Mesendoderm (in vitro differentiated cells): ENCODE data around the gene PSME1.
A peak's percentile ranks its signal among the peaks of the same experiment; 100 is the strongest.

Experiments
- DNase-seq: peaks from one replicate; pipeline ENCODE4 v3.0.0; 2013
- H2AK5ac ChIP-seq: 2 replicates; pipeline ENCODE4 v1.6.1; 2013; ENCODE audit warnings: low read length, inconsistent platforms
- H2BK120ac ChIP-seq: 2 replicates; pipeline ENCODE4 v1.6.1; 2013; ENCODE audit warnings: low read depth, mild to moderate bottlenecking, low read length, moderate library complexity, mixed read lengths
- H2BK15ac ChIP-seq: replicated peaks from 2 replicates; pipeline ENCODE4 v1.6.1; 2013; ENCODE audit warnings: low read depth, mild to moderate bottlenecking, moderate library complexity
- H2BK5ac ChIP-seq: 2 replicates; pipeline ENCODE4 v1.6.1; 2013; ENCODE audit warnings: low read length, inconsistent platforms
- H3K18ac ChIP-seq: 2 replicates; pipeline ENCODE4 v1.6.1; 2013; ENCODE audit warnings: mild to moderate bottlenecking, low read length, mixed read lengths
- H3K23ac ChIP-seq: one replicate; pipeline ENCODE4 v1.6.1; 2013; ENCODE audit warnings: low read length
- H3K27ac ChIP-seq: 2 replicates; pipeline ENCODE4 v1.5.1; 2013; ENCODE audit warnings: low read depth, mild to moderate bottlenecking, inconsistent platforms, low read length, moderate library complexity
- H3K27me3 ChIP-seq: 2 replicates; pipeline ENCODE4 v1.6.1; 2013; ENCODE audit warnings: low read length, control low read depth, mild to moderate bottlenecking, inconsistent platforms; ENCODE audit not compliant: insufficient read depth, poor library complexity
- H3K36me3 ChIP-seq: 2 replicates; pipeline ENCODE4 v1.6.1; 2013; ENCODE audit warnings: low read length, inconsistent platforms; ENCODE audit not compliant: control insufficient read depth, insufficient read depth
- H3K4ac ChIP-seq: one replicate; pipeline ENCODE4 v1.6.1; 2013; ENCODE audit warnings: low read depth, mild to moderate bottlenecking, low read length, moderate library complexity
- H3K4me1 ChIP-seq: 2 replicates; pipeline ENCODE4 v1.6.1; 2013; ENCODE audit warnings: low read depth, low read length, inconsistent platforms; ENCODE audit not compliant: control insufficient read depth
- H3K4me2 ChIP-seq: 2 replicates; pipeline ENCODE4 v1.6.1; 2013; ENCODE audit warnings: low read length
- H3K4me3 ChIP-seq: 2 replicates; pipeline ENCODE4 v1.5.1; 2013; ENCODE audit warnings: mild to moderate bottlenecking, low read length
- H3K56ac ChIP-seq: one replicate; pipeline ENCODE4 v1.6.1; 2013; ENCODE audit warnings: low read length
- H3K79me1 ChIP-seq: 2 replicates; pipeline ENCODE4 v1.6.1; 2013; ENCODE audit warnings: low read length, inconsistent platforms
- H3K79me2 ChIP-seq: 2 replicates; pipeline ENCODE4 v1.6.1; 2013; ENCODE audit warnings: mild to moderate bottlenecking, low read length; ENCODE audit not compliant: control insufficient read depth, insufficient read depth
- H3K9ac ChIP-seq: 2 replicates; pipeline ENCODE4 v1.6.1; 2013; ENCODE audit warnings: low read length, inconsistent platforms
- H4K5ac ChIP-seq: one replicate; pipeline ENCODE4 v1.6.1; 2013; ENCODE audit warnings: low read length
- H4K8ac ChIP-seq: one replicate; pipeline ENCODE4 v1.6.1; 2013; ENCODE audit warnings: low read depth, mild to moderate bottlenecking, control low read depth, low read length, moderate library complexity
- WGBS: extraction: QIAGEN DNeasy Blood & Tissue Kit; methylation state at CpG from one replicate; pipeline ENCODE4 v1.1.7; 2013; ENCODE audit warnings: low lambda C conversion rate, missing lambda C conversion rate; ENCODE audit not compliant: insufficient coverage; ENCODE audit errors: extremely low coverage; 5-methylcytosine and 5-hydroxymethylcytosine counted together

The PSME1 gene

GRCh38 chr14:24092505-24093206, 43.3 kb upstream of the PSME1 start:
- Histone ChIP-seq H2BK120ac (no peak overlapping the region), H3K36me3 (peaks cover 1% of the 10 kb centered on the region), H3K56ac (no peak overlapping the region), H3K27ac (no peak overlapping the region), H4K5ac (no peak overlapping the region), H3K9ac (no peak overlapping the region), H2BK15ac (no peak overlapping the region), H3K79me1 (peaks cover 14% of the 10 kb centered on the region), H3K18ac (no peak overlapping the region), H2AK5ac (peak overlapping the region; percentile 68), H2BK5ac (no peak overlapping the region), H3K4me1 (peaks cover 7% of the 10 kb centered on the region), H4K8ac (no peak overlapping the region), H3K4me2 (no peak overlapping the region), H3K27me3 (no peaks in the 10 kb centered on the region), H3K4me3 (no peak overlapping the region), H3K4ac (peak overlapping the region; percentile 8), H3K79me2 (peaks cover 10% of the 10 kb centered on the region), H3K23ac (no peak overlapping the region)
- DNase-seq, result no peak
- no CpG with 5 or more reads among the region's 4 CpGs for WGBS

GRCh38 chr14:24093207-24093900, 42.6 kb upstream of the PSME1 start:
- Histone ChIP-seq H3K27me3 (no peaks in the 10 kb centered on the region), H4K8ac (no peak overlapping the region), H3K27ac (peak overlapping the region; percentile 22), H2BK5ac (peak overlapping the region; percentile 40), H3K9ac (peak overlapping the region; percentile 66), H2BK15ac (no peak overlapping the region), H3K36me3 (peaks cover 3% of the 10 kb centered on the region), H3K18ac (peak overlapping the region; percentile 44), H3K4me3 (no peak overlapping the region), H3K79me2 (peaks cover 10% of the 10 kb centered on the region), H3K4me1 (peaks cover 7% of the 10 kb centered on the region), H3K79me1 (peaks cover 16% of the 10 kb centered on the region), H3K4me2 (peak overlapping the region; percentile 15), H4K5ac (peak overlapping the region; percentile 54), H2BK120ac (no peak overlapping the region), H3K4ac (peak overlapping the region; percentile 8), H3K56ac (peak overlapping the region; percentile 86), H2AK5ac (no peak overlapping the region), H3K23ac (no peak overlapping the region)
- WGBS, result no CpG with 5 or more reads among the region's 19 CpGs
- peak; percentile 16 for DNase-seq

GRCh38 chr14:24093901-24094840, 41.8 kb upstream of the PSME1 start, which contains the start of gene PCK2:
Gene PCK2, plus strand, starts transcription at chr14:24094311. Its CDS starts 95 bp downstream, at chr14:24094406.
- H4K8ac ChIP-seq, result no peak within 1 kb of the TSS
- H2BK120ac ChIP-seq, result no peak within 1 kb of the TSS
- peak within 1 kb of the TSS; percentile 96 for H2AK5ac ChIP-seq
- H3K18ac ChIP-seq, result peak within 1 kb of the TSS; percentile 85
- H3K4me1 ChIP-seq, result peaks cover 7% of the 10 kb centered on the region
- WGBS, result no CpG with 5 or more reads among the region's 68 CpGs
- peaks cover 16% of the 10 kb centered on the region for H3K79me1 ChIP-seq
- H3K4me2 ChIP-seq, result peak within 1 kb of the TSS; percentile 90
- H3K27me3 ChIP-seq, result no peaks in the 10 kb centered on the region
- H3K56ac ChIP-seq, result peak within 1 kb of the TSS; percentile 99
- H3K79me2 ChIP-seq, result peaks cover 10% of the 10 kb centered on the region
- peak; percentile 99 for DNase-seq
- peak within 1 kb of the TSS; percentile 43 for H3K4ac ChIP-seq
- no peak within 1 kb of the TSS for H2BK15ac ChIP-seq
- H3K4me3 ChIP-seq, result peak within 1 kb of the TSS; percentile 99
- peak within 1 kb of the TSS; percentile 97 for H3K23ac ChIP-seq
- H3K27ac ChIP-seq, result peak within 1 kb of the TSS; percentile 90
- peak within 1 kb of the TSS; percentile 94 for H2BK5ac ChIP-seq
- H3K9ac ChIP-seq, result peak within 1 kb of the TSS; percentile 100
- peak within 1 kb of the TSS; percentile 54 for H4K5ac ChIP-seq
- peaks cover 6% of the 10 kb centered on the region for H3K36me3 ChIP-seq

GRCh38 chr14:24094841-24095270, 41.1 kb upstream of the PSME1 start:
- peak overlapping the region; percentile 94 for H2BK5ac ChIP-seq
- peaks cover 7% of the 10 kb centered on the region for H3K4me1 ChIP-seq
- H3K27ac ChIP-seq, result peak overlapping the region; percentile 90
- peak overlapping the region; percentile 43 for H3K4ac ChIP-seq
- H2BK15ac ChIP-seq, result no peak overlapping the region
- H3K9ac ChIP-seq, result peak overlapping the region; percentile 100
- peak overlapping the region; percentile 99 for H3K56ac ChIP-seq
- no peaks in the 10 kb centered on the region for H3K27me3 ChIP-seq
- no peak for DNase-seq
- H2BK120ac ChIP-seq, result no peak overlapping the region
- peaks cover 16% of the 10 kb centered on the region for H3K79me1 ChIP-seq
- H3K4me3 ChIP-seq, result peak overlapping the region; percentile 99
- H3K79me2 ChIP-seq, result peaks cover 10% of the 10 kb centered on the region
- H3K36me3 ChIP-seq, result peaks cover 6% of the 10 kb centered on the region
- H4K8ac ChIP-seq, result no peak overlapping the region
- H3K4me2 ChIP-seq, result peak overlapping the region; percentile 90
- H2AK5ac ChIP-seq, result peak overlapping the region; percentile 96
- peak overlapping the region; percentile 85 for H3K18ac ChIP-seq
- peak overlapping the region; percentile 97 for H3K23ac ChIP-seq
- no CpG with 5 or more reads among the region's 14 CpGs for WGBS
- H4K5ac ChIP-seq, result no peak overlapping the region

GRCh38 chr14:24095271-24096068, 40.5 kb upstream of the PSME1 start:
- WGBS, result no CpG with 5 or more reads among the region's 12 CpGs
- H3K27me3 ChIP-seq, result no peaks in the 10 kb centered on the region
- H3K79me2 ChIP-seq, result peaks cover 10% of the 10 kb centered on the region
- H3K18ac ChIP-seq, result peak overlapping the region; percentile 85
- H3K79me1 ChIP-seq, result peaks cover 16% of the 10 kb centered on the region
- H2BK15ac ChIP-seq, result no peak overlapping the region
- H3K4ac ChIP-seq, result peak overlapping the region; percentile 43
- H4K5ac ChIP-seq, result no peak overlapping the region
- H3K56ac ChIP-seq, result peak overlapping the region; percentile 99
- peaks cover 7% of the 10 kb centered on the region for H3K4me1 ChIP-seq
- peak overlapping the region; percentile 54 for H2BK5ac ChIP-seq
- no peak overlapping the region for H2BK120ac ChIP-seq
- H3K9ac ChIP-seq, result peak overlapping the region; percentile 100
- H3K27ac ChIP-seq, result peak overlapping the region; percentile 90
- H4K8ac ChIP-seq, result no peak overlapping the region
- DNase-seq, result peak; percentile 94
- peak overlapping the region; percentile 90 for H3K4me2 ChIP-seq
- H3K23ac ChIP-seq, result peak overlapping the region; percentile 59
- H2AK5ac ChIP-seq, result peak overlapping the region; percentile 77
- H3K4me3 ChIP-seq, result peak overlapping the region; percentile 99
- peaks cover 10% of the 10 kb centered on the region for H3K36me3 ChIP-seq
